ENCODE results near the gene MARCHF5.
"Not testable (repeated sequence)": the region's sequence is repeated elsewhere in the genome, so short reads cannot be mapped to it uniquely, and the experiment has no call there.

Gene MARCHF5

DNA sequence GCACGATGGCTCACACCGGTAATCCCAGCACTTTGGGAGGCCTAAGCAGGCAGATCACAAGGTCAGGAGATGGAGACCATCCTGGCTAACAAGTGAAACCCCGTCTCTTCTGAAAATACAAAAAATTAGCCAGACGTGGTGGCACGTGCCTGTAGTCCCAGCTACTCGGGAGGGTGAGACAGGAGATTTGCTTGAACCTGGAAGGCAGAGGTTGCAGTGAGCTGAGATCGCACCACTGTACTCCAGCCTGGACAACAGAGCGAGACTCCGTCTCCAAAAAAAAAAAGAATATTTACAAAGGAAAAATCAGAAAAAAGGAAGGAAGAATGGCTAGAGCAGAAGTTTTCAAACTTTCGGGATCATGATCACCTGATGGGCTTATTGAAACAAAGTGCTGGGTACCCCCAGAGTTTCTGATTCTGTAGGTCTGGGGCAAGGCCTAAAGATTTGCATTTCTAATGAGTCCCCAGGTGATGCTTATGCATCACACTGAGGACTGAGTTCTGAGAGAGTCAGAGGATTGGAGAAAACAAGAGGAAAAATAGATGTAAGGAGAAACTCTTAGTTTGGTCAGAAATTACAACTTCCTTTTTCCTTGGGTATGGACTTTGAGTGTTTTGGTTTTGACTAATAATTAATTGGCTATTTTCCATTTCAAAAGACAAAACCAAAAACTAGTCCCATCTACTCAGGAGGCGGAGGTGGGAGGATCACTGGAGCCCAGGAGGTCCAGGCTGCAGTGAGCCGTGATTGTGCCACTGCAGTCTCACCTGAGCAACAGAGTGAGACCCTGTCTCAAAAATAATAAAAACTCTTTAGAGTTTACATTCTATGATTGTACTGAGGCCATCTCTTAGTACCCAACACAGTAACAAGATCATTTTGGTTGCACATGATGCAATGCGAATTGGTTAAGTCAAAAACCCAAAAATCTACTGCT, 14.4 kb downstream of the MARCHF5 start:
- DNase-seq (ENCODE audit: low read depth) = no peak

DNA sequence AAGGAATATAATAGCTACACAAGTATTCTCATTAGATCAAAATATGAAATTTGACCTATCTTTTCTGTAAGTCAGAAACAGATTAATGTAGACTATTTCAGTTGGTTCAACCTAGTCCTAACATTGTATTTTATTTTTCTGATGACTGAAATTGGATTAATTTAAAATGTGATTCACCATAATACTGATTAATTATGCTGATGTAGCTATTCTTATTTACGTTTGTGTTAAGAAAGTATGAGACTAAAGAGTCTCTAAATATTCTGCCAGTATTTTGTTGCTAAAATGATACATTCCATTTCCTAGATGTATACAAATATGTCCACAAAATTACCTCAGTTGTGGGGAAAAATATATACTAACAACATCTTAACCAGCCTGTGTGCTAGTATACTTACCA, 18.3 kb downstream of the MARCHF5 start:
- DNase-seq (ENCODE audit: low read depth) = no peak

DNA sequence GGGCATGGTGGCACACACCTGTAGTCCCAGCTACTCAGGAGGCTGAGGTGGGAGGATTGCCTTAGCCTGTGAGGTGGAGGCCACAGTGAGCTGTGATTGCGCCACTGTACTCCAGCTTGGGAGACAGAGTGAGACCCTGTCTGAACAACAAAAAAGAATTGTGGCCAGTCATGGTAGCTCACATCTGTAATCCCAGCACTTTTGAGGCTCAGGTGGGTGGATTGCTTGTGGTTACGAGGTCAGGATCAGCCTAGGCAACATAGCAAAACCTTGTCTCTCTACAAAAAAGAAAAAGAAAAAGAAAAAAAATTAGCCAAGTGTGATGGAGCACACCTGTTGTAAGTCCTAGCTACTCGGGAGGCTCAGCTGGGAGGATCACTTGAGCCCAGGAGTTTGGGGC, 22.8 kb downstream of the MARCHF5 start:
- no peak for DNase-seq (ENCODE audit: low read depth)

DNA sequence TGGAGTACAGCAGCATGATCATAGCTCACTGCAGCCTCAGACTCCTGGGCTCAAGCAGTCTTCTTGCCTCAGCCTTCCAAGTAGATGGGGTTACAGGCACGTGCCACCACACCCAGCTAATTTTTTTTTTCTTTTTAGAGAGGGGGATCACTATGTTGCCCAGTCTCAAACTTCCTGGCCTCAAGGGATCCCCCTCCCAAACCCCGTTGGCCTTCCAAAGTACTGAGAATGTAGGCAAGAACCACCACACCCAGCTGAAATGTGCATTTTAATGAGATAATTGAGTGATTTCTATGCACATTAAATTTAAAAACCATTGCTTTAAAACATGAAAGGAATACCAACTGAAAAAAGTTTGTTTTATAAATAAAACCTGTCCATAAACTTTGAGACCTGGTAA, 25.6 kb downstream of the MARCHF5 start:
- no peak for DNase-seq (ENCODE audit: low read depth)

DNA sequence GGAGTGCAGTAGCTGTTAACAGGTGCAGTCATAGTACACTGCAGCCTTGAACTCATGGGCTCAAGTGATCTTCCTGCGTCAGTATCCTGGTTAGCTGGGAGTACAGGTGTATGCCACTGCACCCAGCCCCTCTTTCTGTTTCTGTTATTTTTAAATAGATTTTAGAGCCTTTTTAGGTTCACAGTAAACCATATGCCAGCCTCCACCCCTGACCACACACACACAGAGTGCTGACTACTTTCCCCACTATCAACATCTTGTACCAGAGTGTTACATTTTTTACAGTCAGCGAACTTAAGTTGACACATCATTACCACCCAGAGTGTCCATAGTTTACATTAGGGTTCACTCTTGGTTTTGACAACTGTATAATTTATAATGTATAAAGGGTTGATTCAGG, 32.1 kb downstream of the MARCHF5 start:
- DNase-seq (ENCODE audit: low read depth) = no peak

DNA sequence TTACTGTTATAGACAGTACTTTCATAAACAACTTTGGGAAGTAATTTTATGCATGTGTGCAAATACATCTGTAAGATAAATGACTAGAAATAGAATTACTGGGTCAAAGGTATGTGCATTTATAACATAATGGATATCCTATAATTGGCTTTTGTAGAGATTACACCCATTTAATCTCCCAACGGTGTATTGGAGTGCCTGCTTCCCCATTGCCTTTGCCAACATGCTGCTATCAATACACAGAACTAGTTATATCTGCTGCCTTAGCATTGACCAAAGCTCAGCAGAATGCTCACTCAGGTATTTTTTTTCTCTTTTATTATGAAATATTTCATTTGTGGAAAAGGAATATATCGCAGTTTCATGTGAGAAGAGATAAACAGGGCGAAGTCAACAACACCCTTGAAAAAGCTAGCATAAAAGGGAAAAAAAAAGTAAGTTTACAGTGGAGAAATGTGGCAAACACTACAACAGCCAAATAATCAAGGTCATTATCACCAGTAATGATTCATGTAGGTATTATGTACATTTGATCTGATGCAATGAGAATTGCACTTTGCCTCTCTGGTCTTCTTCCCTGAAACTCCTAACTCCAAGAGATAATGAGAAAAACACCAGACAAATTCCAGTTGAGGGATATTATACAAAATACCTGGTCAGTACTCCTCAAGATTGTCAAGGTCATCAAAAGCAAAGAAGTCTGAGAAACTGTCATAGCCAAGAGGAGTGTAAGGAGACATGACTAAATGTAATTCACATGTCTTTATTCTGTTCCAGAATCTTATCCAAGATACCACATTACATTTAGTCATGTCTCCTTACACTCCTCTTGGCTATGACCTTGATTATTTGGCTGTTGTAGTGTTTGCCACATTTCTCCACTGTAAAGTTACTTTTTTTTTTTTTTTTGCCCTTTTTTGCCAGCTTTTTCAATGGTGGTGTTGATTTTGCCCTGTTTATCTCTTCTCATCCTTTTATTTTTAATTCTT, 36.8 kb downstream of the MARCHF5 start:
- no peak for DNase-seq (ENCODE audit: low read depth)

DNA sequence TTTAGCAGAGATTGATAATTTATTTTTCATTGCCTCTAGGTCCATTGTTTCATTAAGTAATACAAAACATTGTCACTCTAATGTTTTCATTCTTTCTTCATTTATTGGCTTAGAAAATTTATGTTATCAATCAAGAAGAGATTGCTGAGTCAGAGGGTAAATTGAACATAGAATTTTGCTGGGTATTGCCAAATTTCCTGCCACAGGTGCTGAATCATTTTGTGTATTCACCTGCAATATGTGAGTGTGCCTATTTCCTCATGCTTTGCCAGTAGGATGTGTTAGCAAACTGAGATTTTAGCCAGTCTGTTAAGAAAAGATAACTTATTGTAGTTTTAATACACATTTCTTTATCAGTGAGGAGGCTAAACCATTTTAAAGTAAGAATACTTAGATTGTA, 38.0 kb downstream of the MARCHF5 start:
- DNase-seq (ENCODE audit: low read depth) = no peak

DNA sequence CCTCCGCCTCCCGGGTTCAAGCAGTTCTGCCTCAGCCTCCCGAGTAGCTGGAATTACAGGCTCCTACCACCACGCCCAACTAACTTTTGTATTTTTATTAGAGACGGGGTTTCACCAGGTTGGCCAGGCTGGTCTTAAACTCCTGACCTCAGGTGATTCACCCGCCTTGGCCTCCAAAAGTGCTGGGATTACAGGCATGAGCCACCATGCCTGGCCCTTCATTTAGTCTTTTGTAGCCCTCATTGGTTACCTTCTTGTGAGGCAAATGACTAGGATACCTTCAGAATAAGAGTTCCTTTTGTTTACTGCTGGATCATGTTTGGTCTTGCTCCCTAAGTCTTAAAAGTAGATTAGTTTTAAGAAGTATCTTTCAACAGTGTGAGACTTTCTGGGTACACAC, 39.0 kb downstream of the MARCHF5 start:
- not testable (repeated sequence) for DNase-seq (ENCODE audit: low read depth)

DNA sequence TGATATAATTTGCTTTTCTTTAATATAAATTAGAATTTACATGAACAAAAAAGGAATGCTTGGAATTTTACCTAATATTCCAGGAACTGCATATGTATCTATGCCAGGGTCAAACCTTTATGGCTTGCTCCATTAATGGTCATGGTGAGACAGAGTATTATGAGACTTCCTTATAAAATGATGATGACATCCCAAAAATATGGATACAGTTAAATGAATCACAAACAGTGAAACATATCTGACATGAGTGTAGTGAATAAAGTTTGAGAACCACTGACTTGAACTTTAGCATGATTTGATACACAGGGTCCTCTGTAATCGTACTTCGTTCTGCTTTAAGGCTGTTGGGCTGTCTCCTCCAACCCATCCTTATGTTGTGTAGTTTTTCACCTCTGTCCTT, 51.8 kb downstream of the MARCHF5 start:
- no peak for DNase-seq (ENCODE audit: low read depth)

DNA sequence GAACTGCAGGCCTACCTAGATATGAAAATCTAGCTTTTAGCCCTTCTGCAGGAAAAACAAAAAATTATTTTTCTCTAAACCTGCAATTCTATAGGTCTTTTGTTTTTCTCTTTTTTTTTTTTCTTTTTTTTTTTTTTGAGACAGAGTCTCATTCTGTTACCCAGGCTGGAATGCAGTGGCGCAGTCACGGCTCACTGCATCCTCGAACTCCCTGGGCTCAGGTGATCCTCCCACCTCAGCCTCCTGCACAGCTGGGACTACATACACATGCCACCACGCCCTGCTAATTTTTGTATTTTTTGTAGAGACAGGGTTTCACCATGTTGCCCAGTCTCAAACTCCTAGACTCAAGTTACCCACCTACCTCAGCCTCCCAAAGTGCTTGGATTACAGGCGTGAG, 54.6 kb downstream of the MARCHF5 start:
- not testable (repeated sequence) for DNase-seq (ENCODE audit: low read depth)

DNA sequence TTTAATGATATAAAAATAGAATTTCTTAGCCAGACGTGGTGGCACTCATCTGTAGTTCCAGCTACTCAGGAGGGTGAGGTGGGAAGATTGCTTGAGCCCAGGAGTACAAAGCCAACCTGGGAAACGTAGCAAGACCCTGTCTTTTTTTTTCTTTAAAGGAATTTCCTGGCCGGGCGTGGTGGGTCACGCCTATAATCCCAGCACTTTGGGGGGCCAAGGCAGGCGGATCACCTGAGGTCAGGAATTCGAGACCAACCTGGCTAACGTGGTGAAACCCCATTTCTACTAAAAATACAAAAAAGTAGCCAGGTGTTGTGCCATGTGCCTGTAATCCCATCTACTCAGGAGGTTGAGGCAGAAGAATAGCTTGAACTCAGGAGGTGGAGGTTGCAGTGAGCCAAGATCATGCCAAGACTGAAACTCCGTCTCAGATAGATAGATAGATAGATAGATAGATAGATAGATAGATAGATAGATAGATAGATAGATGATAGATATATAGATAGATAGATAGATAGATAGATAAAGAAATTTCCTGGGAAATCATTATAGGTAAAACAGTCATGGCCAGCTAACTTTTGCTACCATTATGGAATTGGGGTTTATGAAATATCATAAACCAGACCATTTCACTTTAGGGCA, 56.2 kb downstream of the MARCHF5 start:
- not testable (repeated sequence) for DNase-seq (ENCODE audit: low read depth)

DNA sequence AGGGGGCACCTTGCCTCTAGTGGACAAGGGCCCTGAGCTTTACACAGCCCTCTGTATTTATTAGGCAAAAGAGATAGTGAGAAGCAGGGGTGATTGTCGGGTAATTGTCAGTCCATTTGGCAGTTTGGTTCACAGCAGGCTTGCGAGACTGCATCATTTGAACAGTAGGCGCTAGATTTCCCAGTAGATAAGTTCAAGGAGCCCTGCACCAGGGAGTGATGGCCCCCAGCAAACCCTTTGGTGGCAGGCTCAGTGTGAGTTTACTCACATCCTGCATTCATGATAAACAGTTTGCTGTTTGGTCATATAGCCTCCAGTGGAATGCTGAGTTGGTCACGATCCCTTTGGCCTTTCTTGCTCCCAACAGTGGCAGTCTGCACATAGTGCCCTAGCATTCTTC, 59.4 kb downstream of the MARCHF5 start:
- no peak for DNase-seq (ENCODE audit: low read depth)

DNA sequence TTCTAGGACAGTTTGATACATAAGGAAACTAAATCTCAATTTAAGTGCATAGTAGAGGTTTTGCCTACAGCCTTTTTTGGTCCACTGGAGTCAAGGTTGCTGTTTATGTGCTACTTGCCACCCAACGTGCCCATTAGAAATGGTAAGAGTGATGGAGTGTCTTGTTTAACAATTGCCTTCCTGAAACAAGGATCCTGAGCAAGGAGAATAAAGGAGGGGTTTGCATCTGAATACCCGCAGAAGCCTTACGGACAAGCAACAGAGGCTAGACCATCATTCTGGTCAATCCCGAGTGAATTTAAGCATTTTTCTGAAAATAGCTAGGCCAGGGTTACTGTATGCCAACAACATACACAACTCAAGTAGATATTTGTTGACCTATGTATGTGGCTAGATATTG, 63.6 kb downstream of the MARCHF5 start:
- DNase-seq (ENCODE audit: low read depth) = no peak

DNA sequence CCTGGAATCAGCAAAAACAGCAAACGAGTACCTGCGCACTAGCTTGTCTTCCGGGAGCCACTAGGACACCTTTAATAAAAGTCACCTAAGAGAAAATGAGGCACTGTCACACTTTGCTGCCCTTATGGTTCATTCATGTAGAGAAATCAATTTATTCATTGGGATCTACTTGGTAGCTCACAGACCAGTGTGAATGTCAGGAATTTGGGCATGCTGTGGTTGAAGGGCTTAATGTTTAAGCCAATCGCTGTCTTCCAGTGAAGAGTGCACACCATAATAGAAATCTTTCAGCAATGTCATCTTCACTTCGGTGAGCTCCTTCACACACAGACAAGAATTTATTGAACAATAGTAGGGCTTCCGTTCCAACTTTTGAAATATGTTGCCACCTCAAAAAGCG, 65.1 kb downstream of the MARCHF5 start:
- DNase-seq (ENCODE audit: low read depth) = no peak

DNA sequence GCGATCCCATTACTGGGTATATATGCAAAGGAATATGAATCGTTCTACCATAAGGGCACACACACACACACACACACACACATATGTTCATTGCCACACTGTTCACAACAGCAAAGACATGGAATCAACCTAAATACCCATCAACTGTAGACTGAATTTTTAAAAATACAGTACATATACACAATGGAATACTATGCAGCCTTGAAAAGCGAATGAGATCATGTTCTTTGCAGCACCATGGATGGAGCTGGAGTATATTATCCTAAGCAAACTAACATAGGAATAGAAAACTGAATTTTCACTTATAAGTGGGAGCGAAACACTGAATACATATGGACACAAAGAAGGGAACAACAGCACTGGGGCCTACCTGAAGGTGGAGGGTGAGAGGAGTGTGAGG, 72.5 kb downstream of the MARCHF5 start:
- DNase-seq (ENCODE audit: low read depth) = no peak

DNA sequence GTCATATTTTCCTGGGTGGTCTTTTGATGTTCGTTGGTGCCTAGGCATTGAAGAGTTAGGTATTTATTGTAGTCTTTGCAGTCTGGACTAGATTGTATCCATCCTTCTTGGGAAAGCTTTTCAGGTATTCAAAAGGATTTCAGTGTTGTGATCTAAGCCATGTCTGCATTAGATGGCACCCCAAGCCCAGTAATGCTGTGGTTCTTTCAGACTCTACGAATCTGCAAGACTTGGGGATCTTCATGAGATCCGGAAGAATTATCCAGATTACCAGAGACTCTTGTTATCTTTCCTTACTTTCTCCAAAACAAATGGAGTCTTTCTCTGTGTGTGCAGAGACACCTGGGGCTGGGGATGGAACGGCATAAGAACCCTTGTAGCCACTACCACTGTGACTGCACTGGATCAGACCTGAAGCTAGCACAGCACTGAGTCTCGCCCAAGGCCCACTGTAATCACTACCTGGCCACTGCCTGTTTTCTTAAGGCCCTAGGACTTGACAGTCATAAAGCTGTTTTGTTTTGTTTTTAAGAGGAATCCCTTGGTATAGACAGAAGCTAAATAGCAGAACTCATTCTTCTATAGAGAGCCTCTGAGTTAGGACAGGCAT, 75.5 kb downstream of the MARCHF5 start:
- no peak for DNase-seq (ENCODE audit: low read depth)

DNA sequence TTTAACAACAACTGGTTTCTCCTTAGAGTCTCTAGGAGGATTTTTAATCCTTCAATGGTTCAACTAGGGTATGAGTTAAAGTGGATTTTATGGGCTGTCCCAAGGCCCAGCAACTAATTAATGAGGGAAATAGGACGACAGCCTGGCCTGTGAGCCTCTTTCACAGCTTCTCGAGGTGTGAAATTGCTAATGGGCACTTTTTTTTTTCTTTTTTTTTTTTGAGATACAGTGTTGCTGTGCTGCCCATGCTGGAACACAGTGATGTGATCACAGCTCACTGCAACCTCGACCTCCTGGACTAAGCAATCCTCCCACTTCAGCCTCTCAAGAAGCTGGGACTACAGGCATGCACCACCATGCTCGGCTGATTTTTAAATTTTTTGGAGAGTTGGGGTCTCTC, 87.0 kb downstream of the MARCHF5 start:
- no peak for DNase-seq (ENCODE audit: low read depth)

DNA sequence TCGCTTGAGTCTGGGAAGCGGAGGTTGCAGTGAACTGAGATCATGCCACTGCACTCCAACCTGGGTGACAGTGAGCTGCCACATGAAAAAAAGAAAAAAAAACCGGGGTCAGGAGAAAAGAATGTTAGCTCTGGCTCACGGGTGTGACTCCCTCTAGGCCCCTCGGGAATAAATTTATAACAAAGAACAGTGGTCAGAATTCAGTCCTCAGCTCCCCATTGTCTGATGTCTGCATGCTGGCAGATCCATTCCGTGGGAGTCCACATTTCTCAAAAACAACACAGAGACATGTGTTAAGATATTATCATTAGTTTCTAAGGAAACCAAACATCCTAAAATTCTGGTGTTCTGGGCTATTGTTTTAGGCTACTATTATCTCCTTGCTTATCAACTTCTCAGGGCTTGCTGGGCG, 90.6 kb downstream of the MARCHF5 start:
- no peak for DNase-seq (ENCODE audit: low read depth)

DNA sequence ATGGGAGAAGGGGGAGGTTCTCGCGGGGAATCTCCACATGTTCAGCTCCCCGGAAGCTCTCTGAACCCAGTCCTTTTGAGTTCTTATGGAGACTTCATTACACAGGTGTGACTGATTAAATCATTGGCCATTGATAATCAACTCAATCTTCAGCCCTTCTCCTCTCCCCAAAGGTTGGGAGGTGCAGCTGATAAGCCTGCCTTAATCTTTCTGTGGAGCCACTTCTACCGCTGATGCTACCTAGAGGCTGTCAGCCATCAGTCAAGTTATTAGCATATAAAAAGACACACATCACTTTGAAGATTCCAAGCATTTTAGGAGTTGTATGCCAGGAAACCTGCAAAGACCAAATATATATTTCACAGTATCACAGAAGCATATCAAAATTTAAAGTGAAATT, 91.7 kb downstream of the MARCHF5 start:
- DNase-seq (ENCODE audit: low read depth) = no peak

DNA sequence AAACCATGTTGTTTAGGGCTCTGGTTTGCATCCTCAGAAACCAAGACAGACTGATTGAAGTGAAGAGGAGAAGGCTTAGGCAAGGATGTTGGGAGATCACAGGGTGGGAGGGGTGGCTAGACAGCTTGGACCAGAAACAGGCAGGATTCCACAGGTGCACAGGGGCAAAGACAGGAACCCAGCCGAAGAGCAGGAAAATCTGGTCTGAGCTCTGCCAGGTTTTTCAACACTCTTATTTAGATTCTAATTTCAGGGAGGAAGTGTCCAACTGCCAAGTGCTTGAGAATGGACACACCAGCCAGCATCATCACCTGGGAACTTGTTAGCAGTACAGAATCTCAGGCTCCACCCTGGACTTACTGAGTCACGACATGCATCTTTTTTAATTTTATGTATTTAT, 93.8 kb downstream of the MARCHF5 start:
- no peak for DNase-seq (ENCODE audit: low read depth)

DNA sequence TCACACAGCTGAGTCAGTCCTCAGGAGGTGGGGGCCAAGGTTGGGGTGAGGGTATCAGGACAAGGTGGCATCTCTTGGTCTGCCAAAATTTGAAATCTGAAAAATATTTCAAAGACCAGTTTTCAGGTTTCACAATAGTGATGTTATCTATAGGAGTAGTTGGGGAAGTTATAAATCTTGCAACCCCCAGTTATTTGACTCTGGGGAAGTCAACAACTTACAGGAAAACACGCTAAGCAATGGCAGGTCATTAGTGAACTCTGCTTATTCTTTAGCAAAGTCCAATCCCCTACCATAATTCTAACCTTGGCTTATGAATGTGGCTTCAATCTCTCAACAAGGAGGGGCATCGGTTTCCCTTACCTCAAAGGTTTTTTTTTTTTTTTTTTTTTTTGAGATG, 94.9 kb downstream of the MARCHF5 start:
- DNase-seq (ENCODE audit: low read depth) = no peak
